GM21619 (cell line): Measurements from ENCODE around the gene SEC14L1.
"Not testable (repeated sequence)": the region's sequence is repeated elsewhere in the genome, so short reads cannot be mapped to it uniquely, and the experiment has no call there.

Experiments
- ATAC-seq: cut with Tn5 transposase; IDR thresholded peaks from one replicate; pipeline ENCODE4 v1.9.1; 2021; ENCODE audit not compliant: unreplicated experiment

The SEC14L1 gene

DNA sequence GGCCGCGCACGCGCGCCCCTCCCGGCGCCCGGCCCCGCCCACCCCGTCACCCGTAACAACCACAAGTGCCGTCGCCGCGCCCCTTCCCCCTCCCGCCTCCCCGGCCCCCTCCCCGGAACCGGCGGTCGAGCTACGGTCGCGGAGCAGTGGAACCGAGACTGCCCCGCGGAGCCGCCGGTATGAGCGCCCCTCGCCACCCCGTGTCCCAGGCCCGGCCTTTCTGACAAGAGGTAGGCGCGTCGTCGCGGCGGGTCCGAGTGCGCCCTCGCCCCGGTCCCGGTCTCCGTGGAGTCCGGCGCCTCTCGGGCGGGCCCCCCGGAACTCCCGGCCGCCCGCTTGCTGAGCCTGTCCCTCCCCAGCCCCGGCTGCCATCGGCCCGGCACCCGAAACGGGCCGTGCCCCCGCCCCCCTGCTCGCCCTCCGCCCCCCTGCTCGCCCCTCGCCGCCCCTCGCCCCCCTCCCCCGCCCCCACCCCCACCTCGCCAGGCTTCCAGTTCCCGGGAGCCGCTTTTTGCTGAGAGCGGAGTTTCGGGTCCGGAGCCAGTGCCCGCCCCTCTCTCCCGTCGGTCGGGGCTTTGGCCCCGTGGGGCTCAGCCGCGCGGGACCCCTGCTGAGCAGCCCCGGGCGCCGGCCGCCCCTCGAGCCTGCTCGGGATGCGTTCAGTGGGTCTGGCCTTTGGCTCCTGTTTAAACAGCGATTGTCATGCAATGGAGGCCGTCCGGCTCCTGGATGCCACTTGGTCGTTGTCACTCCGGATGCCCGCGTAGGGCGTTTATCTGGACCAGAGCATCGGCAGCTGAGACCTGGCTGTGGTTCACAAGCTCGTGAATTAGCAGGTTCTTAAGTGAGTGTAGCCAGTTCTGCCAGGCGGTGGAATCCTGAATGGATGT lies at the start of gene SEC14L1:
Gene SEC14L1, plus strand, starts transcription at position 92 of the 890 bp plus-strand sequence. CDS start 2,628 bp downstream, outside the sequence.
- peak; percentile 28 for ATAC-seq

DNA sequence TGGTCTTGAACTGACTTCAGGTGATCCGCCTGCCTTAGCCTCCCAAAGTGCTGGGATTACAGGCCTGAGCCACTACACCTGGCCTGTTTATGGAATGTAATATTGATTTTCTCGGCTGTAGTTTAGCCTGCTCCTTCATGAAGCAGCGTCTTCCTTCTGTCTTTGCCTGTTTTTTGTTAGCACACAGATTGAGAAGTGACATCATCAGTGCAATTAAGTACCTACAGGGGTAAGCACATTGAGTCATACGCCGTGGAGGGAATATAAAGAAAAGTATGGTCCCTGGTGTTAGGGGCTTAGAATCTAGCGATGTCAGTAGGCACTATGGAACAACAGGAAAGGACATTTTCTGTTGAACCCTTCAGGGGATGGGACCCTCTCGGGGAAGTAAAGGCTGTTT lies 48.7 kb upstream of the SEC14L1 start:
- no peak for ATAC-seq

DNA sequence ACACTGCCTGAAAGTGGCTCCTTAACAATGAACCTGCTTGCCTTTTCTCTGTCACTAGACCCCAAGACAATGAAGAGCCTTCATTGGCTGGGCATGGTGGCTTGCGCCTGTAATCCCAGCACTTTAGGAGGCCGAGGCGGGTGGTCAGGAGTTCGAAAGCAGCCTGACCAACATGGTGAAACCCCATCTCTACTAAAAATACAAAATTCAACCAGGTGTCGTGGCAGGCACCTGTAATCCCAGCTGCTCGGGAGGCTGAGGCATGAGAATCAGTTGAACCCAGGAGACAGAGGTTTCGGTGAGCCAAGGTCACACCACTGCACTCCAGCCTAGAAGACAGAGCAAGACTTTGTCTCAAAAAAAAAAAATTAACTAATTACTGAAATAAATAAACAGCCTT lies 45.3 kb upstream of the SEC14L1 start:
- ATAC-seq, result no peak

DNA sequence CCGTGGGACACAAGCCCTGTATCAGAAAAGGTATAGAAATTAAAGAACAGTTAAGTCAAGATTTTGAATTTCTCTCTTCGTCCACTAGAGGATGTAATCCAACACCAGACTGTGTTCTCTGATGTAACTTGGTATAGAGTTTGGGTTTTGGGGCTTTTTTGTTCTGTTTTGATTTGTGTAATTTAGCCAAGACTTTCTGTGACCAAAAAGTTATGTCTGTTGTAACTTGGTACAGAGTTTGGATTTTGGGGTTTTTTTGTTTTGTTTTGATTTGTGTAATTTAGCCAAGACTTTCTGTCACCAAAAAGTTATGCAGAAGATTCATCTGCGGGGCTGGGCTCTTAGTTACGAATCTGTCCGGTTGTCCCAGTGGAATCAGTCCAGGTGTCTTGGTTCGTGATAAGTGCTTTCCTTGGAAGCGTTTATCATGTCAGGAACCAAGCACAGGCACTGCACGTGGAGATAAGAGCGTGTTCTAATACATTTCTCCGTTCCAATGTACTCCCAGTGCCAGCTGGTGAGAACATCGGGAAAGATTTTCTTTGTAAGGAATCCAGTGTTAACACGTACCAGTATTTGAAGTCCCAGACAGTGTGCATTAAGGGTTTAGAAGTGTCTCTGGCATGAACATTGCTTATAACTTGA lies 44.1 kb upstream of the SEC14L1 start:
- no peak for ATAC-seq

DNA sequence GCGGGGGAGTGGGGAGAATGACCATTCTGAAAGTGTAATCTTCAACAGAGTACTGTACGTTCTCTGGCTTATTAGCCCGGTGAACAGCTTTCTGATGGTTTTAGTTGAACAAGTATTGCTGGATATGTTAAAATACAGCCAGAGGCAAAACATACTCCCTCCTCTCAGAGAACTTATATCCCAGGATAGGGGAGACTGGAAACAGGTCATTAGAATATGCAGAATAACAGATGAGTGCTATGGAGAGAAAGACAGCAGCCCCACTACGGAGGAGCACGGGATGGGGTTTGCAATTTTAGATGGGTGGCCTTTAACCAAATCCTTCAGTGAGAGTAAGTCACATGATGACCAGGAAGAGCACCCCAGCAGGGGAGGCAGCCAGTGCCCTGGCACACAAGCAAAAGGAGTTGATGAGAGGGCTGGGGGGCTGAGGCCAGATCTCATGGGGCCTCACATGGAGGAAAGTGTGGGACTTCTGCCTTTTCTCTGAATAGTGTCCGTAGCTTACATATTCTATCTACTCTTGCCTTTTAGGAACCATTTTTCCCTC lies 43.1 kb upstream of the SEC14L1 start:
- no peak for ATAC-seq

DNA sequence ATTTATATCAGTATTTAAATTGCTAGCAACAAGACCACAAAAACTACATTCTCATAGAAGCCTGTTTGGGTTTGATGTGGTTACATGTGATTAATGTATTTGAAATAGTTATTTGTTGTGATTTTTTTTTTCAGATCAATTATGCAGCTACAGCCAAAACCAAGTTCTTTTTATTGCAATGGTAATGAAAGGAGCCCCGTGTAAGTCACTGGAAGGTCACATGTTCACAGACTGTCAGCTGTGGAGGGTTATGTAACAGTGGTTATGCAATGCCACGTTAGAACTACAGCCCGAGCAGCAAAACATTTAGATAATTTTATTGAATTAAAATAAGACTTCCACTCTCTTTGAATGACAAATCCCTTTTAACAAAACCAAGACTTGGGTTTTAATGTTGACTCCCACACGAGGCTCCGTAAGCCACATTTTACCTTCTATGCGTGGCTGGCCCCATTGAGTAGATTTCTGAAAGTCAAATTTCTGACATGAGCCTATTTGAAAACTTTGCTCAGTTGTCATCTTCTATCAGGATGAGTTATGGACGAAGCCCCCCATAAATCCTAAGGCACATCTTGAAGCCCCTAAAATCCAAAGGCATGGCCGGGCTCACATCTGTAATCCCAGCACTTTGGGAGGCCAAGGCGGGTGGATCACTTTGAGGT lies 41.8 kb upstream of the SEC14L1 start:
- no peak for ATAC-seq

DNA sequence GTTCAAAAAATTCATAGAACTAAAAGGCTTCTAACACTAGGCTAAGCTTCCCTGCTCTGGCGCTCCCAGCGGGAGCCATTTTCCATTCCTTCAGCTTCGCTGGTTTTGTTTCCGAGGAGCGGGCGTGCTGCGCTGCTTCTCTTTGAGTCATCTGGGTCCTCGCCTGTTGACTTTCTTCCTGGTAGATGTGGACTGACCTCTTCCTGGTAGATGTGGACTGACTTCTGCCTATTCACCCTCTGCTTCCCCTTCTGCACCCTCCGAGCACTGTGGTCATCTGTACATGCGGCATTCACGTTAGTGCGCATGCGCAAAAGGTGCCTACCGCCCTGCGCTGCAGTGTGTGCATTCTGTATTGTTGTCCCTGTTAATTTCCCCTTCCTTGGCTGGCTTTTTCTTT lies 40.8 kb upstream of the SEC14L1 start:
- no peak for ATAC-seq

DNA sequence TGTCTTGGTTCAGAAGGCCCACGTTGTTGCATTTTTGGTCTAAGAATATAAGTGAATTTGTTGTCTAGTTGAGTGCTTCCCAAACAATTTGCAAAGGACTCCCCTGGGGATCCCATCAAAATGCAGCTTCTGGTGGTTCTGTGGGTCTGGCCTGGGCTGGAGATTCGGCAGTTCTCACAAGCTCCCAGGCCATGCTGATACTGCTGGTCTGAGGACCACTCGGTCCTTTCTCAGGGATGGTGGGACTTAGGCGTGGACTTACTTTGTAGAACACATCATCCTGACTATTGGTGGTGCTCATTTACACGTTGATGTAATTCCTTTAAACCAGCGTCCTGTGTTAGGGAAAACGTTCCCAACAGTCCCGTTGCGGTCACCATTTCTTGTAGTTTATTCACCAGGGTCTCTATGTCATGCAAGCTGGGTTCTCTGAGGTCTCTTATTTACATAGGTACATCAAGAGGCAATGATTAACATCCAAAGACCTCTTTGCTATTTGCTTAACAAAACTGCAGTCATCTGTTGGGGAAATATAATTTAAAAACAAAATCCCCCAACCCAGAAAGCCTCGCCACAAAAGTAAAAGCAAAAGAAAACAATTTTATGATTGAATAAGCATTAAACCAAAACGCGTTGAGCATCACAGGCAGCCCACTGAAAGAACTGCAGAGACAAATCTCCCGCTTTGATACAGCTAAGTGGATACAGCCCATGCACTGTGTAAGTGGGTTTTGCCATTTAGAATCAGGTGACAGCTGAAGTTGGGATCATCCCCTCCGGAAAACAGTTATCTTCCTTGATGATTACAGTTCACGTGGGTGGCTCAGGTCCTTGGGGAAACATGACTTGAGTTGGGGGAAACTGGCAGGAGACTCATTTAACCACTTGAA lies 39.0 kb upstream of the SEC14L1 start:
- ATAC-seq, result peak; percentile 54

DNA sequence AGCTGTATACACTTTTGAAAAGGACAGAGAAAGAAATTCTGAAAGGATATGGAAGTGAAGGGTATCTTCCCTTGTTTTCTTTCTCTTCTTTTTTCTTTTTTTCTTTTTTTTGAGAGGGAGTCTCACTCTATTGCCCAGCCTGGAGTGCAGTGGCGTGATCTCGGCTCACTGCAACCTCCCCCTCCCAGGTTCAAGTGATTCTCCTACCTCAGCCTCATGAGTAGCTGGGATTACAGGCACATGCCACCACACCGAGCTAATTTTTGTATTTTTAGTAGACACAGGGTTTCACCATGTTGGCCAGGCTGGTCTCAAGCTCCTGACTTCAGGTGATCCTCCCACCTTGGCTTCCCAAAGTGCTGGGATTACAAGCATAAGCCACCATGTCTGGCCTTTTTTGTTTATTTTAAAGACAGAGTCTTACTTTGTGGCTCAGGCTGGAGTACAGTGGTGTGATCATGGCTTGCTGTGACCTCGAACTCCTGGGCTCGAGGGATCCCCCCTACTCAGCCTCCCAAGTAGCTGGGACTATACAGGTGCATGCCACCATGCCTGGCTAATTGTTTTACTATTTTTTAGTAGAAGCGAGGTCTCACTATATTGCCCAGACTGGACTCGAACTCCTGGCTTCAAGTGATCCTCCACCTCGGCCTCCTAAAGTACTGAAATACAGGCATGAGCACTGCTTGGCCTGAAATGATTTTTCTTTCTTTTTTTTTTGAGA lies 38.2 kb upstream of the SEC14L1 start:
- not testable (repeated sequence) for ATAC-seq

DNA sequence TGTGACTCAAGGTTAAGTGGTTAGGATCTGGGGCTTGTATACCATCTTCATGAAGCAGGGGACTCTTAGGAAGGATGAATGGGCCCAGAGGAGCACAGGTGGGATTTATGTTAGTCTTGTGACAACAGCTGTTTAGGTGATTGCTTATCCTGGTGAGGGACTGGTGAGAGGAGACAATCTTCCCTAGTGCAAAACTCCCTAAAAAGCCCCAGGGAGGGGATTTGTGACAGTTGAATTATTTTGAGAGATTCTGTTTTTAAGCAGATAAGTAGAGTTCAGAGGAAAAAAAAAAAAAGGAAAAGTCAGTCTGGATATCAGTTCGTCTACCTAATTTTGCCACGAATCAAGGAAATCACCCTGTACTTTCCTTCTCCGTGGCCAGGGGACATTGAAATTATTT lies 35.1 kb upstream of the SEC14L1 start:
- ATAC-seq, result no peak

DNA sequence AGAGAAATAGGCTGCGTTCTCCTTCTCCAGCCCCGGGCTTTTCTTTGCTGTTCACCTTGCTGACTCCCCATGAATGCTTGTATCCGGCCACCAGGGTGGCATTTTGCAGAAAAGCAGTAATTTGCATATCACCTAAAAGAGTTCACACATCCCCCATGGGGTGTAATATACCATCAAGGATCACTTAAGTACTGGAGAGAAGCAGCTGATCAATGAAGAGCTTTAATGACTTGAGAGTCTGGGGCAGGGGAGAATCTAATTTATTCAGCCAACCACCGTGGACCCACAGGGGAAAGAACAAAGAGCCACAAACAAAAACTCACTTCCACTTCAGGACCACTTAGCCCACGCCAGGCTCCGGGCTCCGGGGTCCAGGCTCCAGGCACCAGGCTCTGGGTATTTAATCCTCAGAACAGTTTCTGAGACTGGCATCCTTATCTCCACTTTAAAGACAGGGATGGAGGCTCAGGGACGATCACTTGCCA lies 33.9 kb upstream of the SEC14L1 start:
- ATAC-seq, result no peak

DNA sequence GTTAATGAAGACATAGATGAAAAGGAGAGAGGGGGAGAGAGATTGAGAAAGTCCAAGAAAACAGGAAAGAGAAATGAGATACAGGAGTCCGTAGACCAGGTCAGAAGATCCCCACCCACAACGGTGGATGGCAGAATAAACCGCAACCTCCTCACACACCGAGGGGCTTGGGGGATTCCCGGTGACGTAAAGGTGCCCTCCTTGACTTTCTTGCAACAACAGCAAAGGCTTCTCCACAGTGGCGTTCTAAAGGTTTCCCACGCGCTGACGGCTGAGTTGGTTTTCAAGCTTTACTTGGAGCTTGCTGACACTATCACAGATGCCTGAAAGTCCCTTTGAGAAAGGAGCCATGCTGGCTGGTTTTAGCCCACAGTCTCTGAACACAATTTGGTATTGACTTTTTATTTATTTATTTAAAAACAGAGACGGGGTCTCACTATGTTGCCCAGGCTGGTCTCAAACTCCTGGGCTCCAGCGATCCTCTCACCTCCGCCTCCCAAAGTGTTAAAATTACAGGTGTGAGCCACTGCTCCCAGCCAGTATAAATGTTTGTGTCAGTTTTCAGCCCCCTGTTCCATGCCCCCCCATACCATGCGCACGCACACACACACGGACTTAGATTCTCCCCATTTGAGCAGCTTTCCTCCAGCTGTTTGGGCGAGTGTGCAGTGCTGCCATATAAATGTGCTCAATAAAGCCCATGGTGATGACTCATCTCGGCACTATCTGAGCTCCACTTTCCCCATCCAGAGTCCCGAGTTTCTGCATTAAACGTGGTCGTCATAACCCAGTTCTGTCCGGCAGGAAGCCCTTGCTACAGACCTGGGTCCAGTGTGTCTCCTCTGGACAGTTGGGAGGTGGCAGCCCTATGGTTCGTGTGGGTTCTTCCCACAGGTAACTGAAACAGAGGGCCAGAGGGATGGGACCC lies 33.0 kb upstream of the SEC14L1 start:
- no peak for ATAC-seq

DNA sequence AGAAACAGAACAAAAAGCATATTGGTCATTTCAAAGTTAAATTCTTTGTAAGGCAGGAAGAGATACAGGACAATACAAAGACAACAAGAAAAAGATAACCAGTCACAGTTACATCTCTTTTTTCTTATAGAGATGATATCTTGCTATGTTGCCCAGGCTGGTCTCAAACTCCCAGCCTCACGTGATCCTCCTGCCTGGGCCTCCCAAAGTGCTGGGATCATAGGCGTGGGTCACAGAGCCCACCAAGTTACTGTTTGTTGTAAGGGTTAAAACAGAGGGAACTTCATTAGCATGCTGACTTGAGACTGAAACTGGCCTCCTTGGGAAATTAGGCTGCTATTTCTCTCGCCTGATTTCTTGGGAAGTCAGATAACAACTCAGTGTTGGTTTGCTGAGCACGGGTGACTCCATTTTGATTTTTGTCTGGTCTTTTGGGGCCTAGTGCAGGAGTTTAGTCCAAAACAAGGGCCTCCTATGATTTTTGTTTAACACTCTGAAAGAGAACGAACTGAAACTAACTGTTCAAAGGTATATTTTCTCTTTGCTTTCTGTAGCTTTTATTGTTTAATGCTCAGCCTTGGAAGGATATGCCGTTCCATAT lies 31.5 kb upstream of the SEC14L1 start:
- no peak for ATAC-seq

DNA sequence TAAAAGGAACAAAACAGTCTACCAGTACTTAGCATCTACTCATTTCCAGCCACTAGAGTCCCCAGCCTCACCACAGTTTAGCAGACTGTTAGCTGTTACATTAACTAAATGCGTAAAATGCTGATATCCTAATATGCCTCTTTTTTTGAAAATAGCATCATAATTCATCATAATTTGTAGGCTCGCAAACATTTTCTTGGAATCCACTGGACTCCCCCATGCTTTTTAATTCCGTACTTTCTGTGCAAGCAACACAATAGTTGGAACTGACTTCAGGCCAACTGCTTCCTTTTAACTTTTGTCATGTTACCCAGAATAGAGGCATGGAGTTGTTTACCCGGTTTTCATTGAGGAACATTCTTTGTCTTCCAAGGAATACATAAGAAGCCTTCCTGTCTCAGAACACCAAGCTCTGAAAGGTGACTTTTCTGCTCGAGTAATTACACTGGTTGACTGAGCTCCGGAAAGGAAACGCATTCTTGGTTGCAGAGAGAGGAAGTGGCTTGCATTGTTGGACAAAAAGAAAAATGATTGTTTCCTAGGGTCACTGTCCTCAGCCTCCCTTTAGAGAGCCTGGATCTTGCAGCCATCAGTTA lies 30.9 kb upstream of the SEC14L1 start:
- ATAC-seq, result no peak

DNA sequence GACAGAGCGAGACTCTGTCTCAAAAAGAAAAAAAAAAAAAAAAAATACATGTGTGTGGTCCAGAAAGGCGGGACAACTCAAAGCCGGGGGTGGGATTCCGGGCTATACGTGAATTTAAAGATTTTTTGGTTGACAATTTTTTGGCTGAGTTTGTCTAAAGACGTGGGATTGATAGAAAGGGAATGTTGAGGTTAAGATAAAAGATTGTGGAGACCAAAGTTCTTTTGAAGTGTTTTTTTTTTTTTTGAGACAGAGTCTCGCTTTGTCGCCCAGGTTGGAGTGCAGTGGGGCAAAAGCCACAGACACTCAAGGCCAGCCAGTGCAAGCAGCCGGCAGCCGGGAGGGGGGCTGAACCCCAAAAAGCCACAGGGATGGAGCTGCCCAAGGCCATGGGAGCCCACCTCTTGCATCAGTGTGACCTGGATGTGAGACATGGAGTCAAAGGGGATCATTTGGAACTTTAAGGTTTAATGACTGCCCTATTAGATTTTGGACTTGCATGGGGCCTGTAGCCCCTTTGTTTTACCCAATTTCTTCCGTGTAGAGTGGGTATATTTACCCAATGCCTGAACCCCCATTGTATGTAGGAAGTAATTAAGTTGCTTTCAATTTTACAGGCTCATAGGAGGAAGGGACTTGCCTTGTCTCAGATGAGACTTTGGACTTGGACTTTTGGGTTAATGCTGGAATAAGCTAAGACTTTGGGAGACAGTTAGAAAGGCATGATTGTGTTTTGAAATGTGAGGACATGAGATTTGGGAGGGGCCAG lies 29.4 kb upstream of the SEC14L1 start:
- not testable (repeated sequence) for ATAC-seq

DNA sequence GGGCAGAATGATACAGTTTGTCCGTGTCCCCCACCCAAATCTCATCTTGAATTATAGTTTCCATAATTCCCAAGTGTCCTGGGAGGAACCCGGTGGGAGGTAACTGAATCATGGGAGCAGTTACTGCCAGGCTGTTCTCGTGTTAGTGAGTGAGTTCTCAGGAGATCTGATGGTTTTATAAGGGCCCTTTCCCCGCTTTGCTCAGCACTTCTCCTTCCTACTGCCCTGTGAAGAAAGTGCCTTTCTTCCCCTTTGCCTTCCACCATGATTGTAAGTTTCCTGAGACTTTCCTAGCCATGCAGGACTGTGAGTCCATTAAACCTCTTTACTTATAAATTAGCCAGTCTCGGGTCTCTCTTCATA lies 28.9 kb upstream of the SEC14L1 start:
- no peak for ATAC-seq

DNA sequence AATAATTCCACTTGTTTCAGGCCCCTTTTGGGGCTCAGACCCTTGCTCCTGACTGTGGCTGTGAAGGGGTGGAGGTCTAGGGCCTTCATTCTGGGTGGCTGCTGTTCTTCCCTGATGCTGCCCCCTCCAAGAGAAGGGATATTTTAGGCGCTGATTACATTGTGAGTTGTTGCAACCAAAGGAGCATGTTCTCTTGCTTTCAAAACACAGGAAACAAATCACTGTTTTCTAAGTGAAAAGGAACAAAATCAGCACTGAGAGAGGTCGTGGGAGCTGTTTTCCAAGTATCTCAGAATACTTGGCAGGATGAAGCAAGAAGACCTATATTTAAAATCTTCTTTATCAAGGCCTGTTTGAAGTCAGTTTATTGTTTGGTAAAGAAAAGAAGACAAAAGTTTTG lies 25.3 kb upstream of the SEC14L1 start:
- no peak for ATAC-seq
